NK-92 (cell line): ENCODE measurements around the gene ARHGAP26.

Source experiments
- DNase-seq: peaks from one replicate; lab custom pipeline; 2025; ENCODE audit not compliant: unreplicated experiment; lab: John Stamatoyannopoulos, UW

The ARHGAP26 gene

GRCh38 chr5:142870532-142871362 is 100.6 kb downstream of the ARHGAP26 start:
- DNase-seq: no peak

DNA sequence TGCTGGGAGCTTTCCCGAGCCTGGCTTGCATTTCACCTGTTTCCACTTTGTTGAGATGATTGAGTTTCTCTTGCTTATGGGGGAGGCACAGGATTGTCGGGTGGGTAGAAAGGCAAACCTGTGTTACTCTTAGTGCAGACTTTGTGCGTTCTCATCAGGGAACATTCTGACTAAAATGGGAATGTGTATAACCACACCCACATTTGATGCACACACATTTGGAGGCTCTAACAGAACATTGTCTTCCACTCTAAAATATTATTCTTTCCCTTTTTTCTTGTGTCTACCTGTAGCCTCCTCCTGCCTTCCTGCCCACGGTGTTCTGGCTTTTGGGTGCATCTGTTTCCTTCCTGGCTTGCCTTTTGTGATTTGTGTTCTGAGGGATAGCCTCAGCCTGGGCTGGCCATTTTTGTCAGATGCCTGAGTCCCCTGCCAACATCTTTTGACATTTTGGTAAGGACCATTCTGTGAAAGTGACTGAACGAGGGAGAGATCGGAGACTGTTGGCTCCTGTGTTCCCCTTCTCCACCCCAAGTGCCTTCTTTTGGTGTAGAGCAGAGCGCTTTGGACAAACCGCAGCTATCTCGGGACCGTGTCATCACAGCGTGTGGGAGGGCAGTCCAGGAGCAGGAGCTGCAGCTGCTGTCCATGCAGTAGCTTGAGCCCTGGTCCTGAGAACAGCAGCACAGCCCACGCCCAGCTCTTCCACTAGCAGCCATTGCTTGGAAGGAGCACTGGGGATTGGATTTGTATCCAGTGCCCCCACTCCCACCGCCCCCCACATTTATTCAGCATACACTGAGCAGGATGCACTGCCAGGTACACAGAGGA is 101.4 kb downstream of the ARHGAP26 start:
- DNase-seq: no peak

DNA sequence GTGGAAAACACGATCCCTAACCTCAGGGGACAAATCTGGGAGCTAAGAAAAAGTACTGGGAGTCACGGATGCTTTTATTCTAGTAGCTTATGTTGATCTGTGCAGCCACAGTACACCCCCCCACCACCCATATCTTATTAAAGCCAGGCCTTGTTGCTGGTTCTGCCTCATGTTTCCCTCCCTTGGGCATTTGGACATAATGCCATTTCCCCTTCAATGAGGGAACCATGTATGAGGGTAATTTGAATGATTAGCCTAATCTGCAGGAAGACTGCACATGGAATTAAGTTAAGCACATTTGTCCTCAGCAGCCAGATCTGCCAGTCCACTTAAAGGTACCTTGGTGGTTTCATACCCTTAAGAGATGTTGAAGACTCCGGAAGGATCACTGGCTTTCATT is 102.0 kb downstream of the ARHGAP26 start:
- no peak for DNase-seq

- DNase-seq: no peak
These were observed 102.6 kb downstream of the ARHGAP26 start for GRCh38 chr5:142872795-142873194.

GRCh38 chr5:142873831-142874230 is 103.7 kb downstream of the ARHGAP26 start:
- DNase-seq: no peak

DNA sequence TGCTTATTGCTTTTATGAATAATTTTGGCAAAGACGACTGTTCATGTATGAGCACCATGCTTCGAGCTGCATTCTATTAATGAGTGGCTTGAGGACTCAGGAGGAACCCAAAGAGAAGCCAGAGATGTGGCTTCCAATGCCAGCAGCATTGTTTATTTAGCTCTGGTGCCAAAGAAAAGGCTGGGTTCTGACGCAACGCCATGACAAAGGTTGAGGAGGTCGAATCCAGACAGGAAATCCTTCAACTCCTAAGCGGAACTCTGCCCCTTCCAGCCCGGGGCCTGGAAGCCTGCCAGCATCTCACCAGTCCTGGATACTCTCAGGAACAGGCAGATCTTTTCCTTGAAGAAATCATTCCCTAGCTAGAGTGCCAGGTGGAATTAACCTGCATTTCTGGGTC is 104.4 kb downstream of the ARHGAP26 start:
- no peak for DNase-seq

GRCh38 chr5:142875936-142876335 is 105.8 kb downstream of the ARHGAP26 start:
- DNase-seq: no peak

DNA sequence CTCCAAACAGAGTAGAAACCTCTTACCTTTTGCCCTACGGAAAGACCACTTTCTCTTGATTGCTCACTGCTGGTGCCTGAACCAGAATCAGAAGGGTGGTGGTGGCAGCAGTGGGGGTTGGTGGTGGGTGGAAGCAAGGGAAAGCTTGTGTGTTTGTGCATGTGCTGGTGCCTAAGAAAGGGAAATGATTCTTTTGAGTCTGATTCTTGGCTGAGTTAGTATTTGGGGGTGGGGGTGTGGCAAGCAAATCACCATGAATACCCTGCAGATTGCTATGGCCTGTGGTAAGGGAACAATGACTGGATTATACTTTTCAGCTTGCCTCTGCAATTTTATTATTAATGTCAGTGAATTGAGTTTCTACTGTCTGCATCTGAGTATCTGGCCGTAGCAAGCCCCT is 106.6 kb downstream of the ARHGAP26 start:
- DNase-seq: no peak

DNA sequence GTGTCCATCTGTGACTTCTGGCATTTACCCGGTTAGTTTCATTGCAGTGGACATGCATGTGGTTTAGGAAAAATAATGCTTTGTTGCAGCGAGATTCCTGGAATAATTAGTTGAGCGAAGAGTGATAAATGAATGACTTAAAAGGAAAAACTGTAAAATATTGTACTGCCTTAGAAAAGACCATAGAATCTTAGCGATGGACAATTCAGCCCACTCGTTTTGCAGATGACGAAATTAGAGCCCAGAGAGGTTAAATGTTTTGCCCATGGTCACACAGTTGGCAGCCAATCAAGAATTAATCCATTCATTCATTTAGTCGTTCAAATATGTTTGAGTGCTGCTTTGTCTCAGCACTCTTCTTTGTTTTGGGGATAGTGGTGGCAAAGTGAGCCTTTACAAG is 107.9 kb downstream of the ARHGAP26 start:
- DNase-seq: no peak

- DNase-seq: no peak
These were observed 108.5 kb downstream of the ARHGAP26 start for GRCh38 chr5:142878638-142879037.

DNA sequence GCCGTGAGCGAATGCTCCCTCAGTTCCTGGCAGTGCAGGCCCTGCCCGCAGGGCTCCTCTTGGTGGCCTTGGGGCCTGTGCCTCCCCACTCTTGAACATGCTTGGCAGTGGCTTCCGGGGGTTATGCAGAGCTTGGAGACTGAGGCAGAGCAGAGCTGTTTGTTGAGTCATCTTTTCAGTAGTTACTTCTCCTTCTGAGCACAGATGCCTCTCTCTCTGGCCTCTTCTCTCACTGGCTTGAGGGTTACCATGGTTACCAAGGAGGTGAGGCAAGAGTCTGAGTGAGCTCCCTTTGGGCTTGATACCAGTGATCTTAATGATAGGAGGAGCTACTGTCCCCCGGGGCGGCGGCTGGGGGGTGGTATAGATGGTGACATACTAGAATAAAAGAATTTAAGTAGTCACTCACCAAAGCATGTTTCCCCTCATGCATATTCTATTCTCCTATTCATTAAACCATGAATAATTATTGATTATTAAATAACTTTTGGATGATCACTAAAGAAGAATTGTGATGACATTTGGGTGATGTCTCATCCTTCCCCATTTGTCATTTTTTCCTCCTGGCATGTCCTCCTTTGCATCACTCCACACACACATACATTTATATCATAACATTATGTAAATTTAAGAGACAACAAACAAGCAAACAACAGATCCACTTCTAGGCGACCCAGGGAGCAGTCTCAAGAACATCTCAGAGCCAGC is 111.1 kb downstream of the ARHGAP26 start:
- no peak for DNase-seq

DNA sequence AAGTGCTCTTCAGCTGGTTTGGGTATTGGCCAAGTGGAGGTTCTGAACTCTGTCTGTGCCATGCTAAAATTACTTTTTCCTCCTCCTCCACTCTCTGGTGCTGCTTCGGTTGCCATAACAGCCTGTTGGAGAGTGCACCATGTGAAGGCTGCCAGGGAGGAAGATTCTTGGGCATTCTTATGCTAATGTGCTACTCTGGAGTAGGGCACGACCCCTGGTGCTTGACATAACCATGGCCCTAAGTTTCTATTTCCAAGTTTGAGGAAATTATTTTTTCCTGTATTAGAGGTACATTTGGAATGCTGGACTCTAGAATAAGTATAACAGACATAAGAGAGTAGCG is 111.6 kb downstream of the ARHGAP26 start:
- DNase-seq: no peak

- no peak for DNase-seq
These were observed 112.8 kb downstream of the ARHGAP26 start for GRCh38 chr5:142883025-142883424.

- DNase-seq: no peak
These were observed 113.3 kb downstream of the ARHGAP26 start for GRCh38 chr5:142883438-142883837.

- DNase-seq: no peak
These were observed 113.9 kb downstream of the ARHGAP26 start for GRCh38 chr5:142884029-142884428.

GRCh38 chr5:142886211-142886610 is 116.0 kb downstream of the ARHGAP26 start:
- DNase-seq: no peak

GRCh38 chr5:142886956-142887355 is 116.8 kb downstream of the ARHGAP26 start:
- DNase-seq: no peak

GRCh38 chr5:142888469-142889085 is 118.4 kb downstream of the ARHGAP26 start:
- no peak for DNase-seq

DNA sequence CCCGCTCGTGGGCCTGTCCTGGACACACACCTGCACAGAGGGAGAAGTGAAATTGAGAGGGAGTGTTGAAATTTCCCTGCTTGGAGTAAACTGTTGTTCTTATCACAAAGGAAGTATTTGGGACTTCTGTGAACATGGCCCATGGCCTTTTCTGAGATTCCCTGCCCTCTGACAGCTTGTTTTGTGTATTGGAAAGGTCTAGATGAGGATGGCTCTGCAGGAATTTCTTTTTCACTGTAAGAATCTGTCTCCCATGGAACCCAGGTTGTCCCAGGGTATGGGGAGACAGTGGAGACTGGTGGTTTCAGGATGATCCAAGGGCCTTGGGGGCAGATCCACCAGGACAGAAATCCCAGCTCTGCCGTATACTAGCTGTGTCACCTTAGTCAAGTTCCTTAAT is 121.8 kb downstream of the ARHGAP26 start:
- no peak for DNase-seq

DNA sequence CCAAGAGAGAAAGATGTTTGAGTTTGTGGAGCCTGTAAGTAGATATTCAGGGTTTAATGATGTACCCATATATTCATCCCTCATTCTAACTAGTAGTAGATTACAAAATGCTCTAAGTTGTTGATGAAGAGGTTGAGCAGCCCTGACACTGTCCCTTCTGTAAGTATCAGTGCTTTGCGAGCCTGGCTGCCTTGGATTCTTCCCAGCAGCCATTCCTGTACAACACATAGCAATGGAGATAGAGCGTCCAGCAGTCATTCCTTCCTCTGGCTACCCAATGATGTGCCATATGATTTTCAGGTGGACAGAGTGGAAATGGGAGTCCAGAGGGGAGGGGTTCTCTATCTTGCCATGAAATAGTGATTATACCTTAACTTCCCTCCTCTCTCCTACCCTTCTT is 124.1 kb downstream of the ARHGAP26 start:
- no peak for DNase-seq

GRCh38 chr5:142894749-142895148 is 124.6 kb downstream of the ARHGAP26 start:
- no peak for DNase-seq
